Kidney epithelial cell (primary cell): ENCODE results near the gene TGM6. TPM values are rescaled to one million over a fixed set of nuclear protein-coding genes. Genes with fewer than 3 reads are reported as not detected.
A peak's percentile ranks its signal among the peaks of the same experiment; 100 is the strongest.

ENCODE experiments used
- DNase-seq: peaks from one replicate; pipeline ENCODE4 v3.0.0-alpha.2; 2010; ENCODE audit warnings: low read depth
- H3K27me3 ChIP-seq: 2 replicates; pipeline ENCODE4 v1.6.0; 2011; ENCODE audit warnings: low read length; ENCODE audit not compliant: control insufficient read depth, insufficient read depth
- H3K36me3 ChIP-seq: 2 replicates; pipeline ENCODE4 v1.5.1; 2011; ENCODE audit warnings: low read length; ENCODE audit not compliant: control insufficient read depth, insufficient read depth
- H3K4me3 ChIP-seq: 2 replicates; pipeline ENCODE4 v1.5.1; 2011; ENCODE audit warnings: low read depth, mild to moderate bottlenecking, control low read depth, low read length
- total RNA-seq: library from RNA; depleted of rRNA; stranded (reverse); fragments of >200 nt; gene quantifications from 2 replicates; pipeline ENCODE4 v1.2.3, GENCODE V29; 2015
- TF ChIP-seq, protein P1 (sequence below): IDR thresholded peaks from 2 replicates; pipeline ENCODE4 v1.5.1; 2011; ENCODE audit warnings: mild to moderate bottlenecking, moderate library complexity, low read length, control low read depth, inconsistent platforms; ENCODE audit not compliant: insufficient read depth, poor library complexity, severe bottlenecking

TGM6 gene
- total RNA-seq, 1 donor from 2014 or later: not detected

DNA sequence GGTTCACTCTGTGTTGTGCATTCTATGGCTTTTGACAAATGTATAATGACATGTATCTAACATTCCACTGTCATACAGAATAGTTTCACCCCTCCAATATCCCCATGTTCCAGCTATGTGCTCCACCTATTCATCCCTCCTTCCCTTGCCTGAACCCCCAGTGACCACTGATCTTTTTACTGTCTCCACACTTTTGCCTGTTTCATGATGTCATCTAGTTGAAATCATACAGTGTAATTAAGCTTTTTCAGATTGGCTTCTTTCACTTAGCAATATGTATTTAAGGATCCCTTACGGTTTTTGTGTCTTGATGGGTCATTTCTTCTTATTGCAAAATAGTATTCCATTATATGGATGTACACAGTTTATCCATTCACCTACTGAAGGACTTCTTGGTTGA is 39.8 kb downstream of the TGM6 start:
- TF ChIP-seq, protein P1, sequence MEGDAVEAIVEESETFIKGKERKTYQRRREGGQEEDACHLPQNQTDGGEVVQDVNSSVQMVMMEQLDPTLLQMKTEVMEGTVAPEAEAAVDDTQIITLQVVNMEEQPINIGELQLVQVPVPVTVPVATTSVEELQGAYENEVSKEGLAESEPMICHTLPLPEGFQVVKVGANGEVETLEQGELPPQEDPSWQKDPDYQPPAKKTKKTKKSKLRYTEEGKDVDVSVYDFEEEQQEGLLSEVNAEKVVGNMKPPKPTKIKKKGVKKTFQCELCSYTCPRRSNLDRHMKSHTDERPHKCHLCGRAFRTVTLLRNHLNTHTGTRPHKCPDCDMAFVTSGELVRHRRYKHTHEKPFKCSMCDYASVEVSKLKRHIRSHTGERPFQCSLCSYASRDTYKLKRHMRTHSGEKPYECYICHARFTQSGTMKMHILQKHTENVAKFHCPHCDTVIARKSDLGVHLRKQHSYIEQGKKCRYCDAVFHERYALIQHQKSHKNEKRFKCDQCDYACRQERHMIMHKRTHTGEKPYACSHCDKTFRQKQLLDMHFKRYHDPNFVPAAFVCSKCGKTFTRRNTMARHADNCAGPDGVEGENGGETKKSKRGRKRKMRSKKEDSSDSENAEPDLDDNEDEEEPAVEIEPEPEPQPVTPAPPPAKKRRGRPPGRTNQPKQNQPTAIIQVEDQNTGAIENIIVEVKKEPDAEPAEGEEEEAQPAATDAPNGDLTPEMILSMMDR: no peak
- Histone ChIP-seq H3K27me3 (no peaks in the 10 kb centered on the region), H3K36me3 (no peaks in the 10 kb centered on the region), H3K4me3 (no peak overlapping the region)
- no peak for DNase-seq

DNA sequence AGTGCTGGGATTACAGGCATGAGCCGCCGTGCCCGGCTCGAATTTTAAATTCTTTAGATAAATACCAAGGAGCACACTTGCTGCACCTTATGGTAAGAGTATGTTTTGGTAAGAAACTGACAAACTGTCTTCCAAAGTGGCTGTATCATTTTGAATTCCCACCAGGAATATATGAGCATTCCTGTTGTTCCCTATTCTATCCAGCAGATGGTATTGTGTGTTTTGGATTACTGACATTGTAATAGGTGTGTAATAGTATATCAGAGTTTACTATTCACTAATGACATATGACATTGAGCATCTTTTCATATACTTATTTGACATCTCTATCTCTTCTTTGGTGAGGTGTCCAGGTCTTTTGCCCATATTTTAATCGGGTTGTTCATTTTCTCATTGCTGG is 40.5 kb downstream of the TGM6 start:
- no peak for DNase-seq
- Histone ChIP-seq H3K27me3 (no peaks in the 10 kb centered on the region), H3K4me3 (no peak overlapping the region), H3K36me3 (no peaks in the 10 kb centered on the region)
- TF ChIP-seq, protein P1: peak; percentile 7

DNA sequence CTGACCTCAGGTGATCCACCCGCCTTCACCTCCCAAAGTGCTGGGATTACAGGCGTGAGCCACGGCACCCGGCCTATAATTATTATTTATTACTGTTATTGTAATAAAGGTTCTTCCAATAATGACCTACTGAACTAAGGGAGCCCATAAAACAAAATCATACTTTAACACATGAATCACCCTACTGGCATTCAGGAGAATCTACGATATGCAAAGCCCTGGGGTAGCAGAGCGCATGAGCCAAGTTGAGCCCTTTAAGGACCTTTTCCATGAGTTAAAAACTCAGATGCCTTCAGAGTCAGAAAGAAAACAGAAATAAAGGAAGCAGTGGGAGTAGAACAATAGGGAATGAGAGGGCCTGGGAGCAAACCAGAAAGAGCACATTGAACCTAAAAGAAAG is 48.4 kb downstream of the TGM6 start:
- no peak overlapping the region for H3K4me3 ChIP-seq
- DNase-seq: no peak
- H3K36me3 ChIP-seq: no peaks in the 10 kb centered on the region
- TF ChIP-seq, protein P1: no peak
- H3K27me3 ChIP-seq: no peaks in the 10 kb centered on the region

DNA sequence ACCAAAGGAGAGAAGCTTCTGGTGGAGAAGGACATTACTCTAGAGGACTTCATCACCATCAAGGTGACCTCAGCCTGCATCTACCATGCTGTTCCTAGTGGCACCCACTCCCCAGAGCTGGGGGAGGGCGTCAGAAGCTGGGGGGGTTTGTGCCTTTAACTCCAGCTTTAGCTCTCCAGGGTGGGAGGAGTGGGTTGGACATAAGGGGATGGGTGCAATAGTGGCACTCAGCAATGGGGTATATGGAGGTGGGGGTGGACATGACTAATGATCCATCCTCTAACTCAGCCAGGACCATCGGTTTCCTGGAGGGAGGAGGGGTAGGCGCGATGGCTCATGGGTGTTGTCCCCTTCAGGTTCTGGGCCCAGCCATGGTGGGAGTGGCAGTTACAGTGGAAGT is 49.8 kb downstream of the TGM6 start:
- no peak for DNase-seq
- Histone ChIP-seq H3K4me3 (no peak overlapping the region), H3K36me3 (no peaks in the 10 kb centered on the region), H3K27me3 (no peaks in the 10 kb centered on the region)
- TF ChIP-seq, protein P1: no peak

DNA sequence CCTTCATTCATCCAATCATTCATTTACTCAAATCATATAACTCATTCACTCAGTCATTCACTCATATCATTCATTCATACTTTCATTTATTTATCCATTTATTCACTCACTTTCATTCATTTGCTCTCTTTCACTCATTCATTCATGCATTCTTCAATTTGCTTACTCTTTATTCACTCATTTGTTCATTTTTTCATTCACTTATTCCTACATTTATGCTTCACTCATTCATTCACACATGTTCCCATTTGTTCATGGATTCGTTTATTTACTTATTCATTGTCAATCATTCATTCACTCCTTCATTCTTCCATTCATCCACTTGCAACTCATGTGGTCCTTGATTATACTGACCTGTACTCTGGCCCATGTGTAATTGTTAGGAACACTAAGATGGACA is 50.5 kb downstream of the TGM6 start:
- Histone ChIP-seq H3K4me3 (no peak overlapping the region), H3K27me3 (no peaks in the 10 kb centered on the region), H3K36me3 (no peaks in the 10 kb centered on the region)
- DNase-seq: no peak
- TF ChIP-seq, protein P1: no peak

DNA sequence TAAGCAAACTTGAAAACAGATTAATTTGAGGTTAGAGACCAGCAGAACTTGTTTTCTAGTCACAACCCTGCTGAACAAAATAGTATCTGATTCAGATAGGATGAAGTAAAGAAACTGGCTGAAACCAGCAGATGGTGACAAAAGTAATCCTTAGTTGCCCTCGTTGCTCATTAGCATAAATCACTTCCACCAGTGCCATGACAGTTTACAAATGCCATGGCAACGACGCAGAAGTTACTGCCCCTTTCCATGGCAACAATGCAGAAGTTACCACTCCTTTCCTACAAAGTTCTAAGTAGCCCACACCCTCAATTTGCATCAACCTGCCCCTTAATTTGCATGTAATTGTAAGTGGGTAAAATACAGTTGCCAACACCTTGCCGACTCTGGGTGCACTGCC is 66.1 kb downstream of the TGM6 start:
- DNase-seq: no peak
- TF ChIP-seq, protein P1: no peak

More for the DNA sequence above, 66.1 kb downstream of the TGM6 start:
- Histone ChIP-seq H3K27me3 (no peaks in the 10 kb centered on the region), H3K36me3 (no peaks in the 10 kb centered on the region), H3K4me3 (no peak overlapping the region)
